Aorta (tissue), 5 donors: ENCODE data around the gene CAMSAP3. TPM values are rescaled to one million over a fixed set of nuclear protein-coding genes. Genes with fewer than 3 reads are reported as not detected.

Source experiments
- ATAC-seq: fragments of 200-7000 bp; cut with Tn5 transposase; one replicate; pipeline ENCODE4 v1.9.1; 2022; ENCODE audit warnings: moderate library complexity; ENCODE audit not compliant: low FRiP score
- DNase-seq, 2 donors: peaks; one replicate each; pipeline ENCODE4 v3.0.0-alpha.2; 2020
- H3K27ac ChIP-seq, 2 donors: one replicate each; pipeline ENCODE4 v1.5.1; 2013; ENCODE audit warnings: low read length in 2 of 2, mild to moderate bottlenecking in 2 of 2, moderate library complexity in 2 of 2, control low read depth in 1 of 2, inconsistent platforms in 1 of 2, low read depth in 1 of 2
- H3K27me3 ChIP-seq, 2 donors: one replicate each; pipeline ENCODE4 v1.6.1; 2013; ENCODE audit warnings: control low read depth in 1 of 2, low read length in 1 of 2, mild to moderate bottlenecking in 1 of 2, moderate library complexity in 1 of 2; ENCODE audit not compliant: insufficient read depth in 2 of 2, control insufficient read depth in 1 of 2
- H3K36me3 ChIP-seq, 2 donors: one replicate each; pipeline ENCODE4 v1.6.1; 2013; ENCODE audit warnings: control low read depth in 1 of 2, low read length in 1 of 2, mild to moderate bottlenecking in 1 of 2; ENCODE audit not compliant: insufficient read depth in 2 of 2, control insufficient read depth in 1 of 2
- H3K4me1 ChIP-seq, 2 donors: one replicate each; pipeline ENCODE4 v1.6.1; 2013; ENCODE audit warnings: low read length in 2 of 2, control low read depth in 1 of 2, mild to moderate bottlenecking in 1 of 2, moderate library complexity in 1 of 2; ENCODE audit not compliant: insufficient read depth in 2 of 2, control insufficient read depth in 1 of 2
- H3K4me3 ChIP-seq, 2 donors: one replicate each; pipeline ENCODE4 v1.5.1; 2013; ENCODE audit warnings: low read length in 2 of 2, control low read depth in 1 of 2, mild to moderate bottlenecking in 1 of 2
- H3K9me3 ChIP-seq: one replicate; pipeline ENCODE4 v1.6.1; 2013; ENCODE audit warnings: mild to moderate bottlenecking, low read length; ENCODE audit not compliant: control insufficient read depth
- WGBS, 2 donors: extraction: QIAGEN DNeasy Blood & Tissue Kit; methylation state at CpG; one replicate each; pipeline ENCODE4 v1.1.7; 2013; 5-methylcytosine and 5-hydroxymethylcytosine counted together
- intact Hi-C, 2 donors: fragments of 100-400 bp; cut with DNase I; formaldehyde crosslinking; loops; one replicate each; pipeline versions ENCODE4 v1.14.2 to v1.15.0; 2022
- polyA plus RNA-seq, 2 donors: library from polyadenylated mRNA; stranded (reverse); fragments of 200-250 nt; gene quantifications; one replicate each; pipeline ENCODE4 v1.2.3, GENCODE V29; 2013
- total RNA-seq, 2 donors: library from RNA; stranded (reverse); fragmentation: NEBNext Ultra II Directional; extraction: Animal tissue kit (Norgen Biotek cat#: 25700); gene quantifications; one replicate each; pipeline ENCODE4 v1.2.1, GENCODE V29; 2021
- donor health status: healthy with polysubstance abuse.
- donor health status: Bipolar disorder and iron deficiency.
- donor health status: DM: no; HTN: no; CAD: no.
- donor health status: DM: no; HTN: no; CAD: no.
- donor health status: DM: yes; HTN: yes; CAD: no.

Gene CAMSAP3
- total and polyA plus RNA-seq, 4 donors, result 0.05 to 5.0 TPM; not detected in 2

- peaks cover 0 to 7% of the 10 kb centered on the region in 2 donors for H3K36me3 ChIP-seq
- DNase-seq, result no peak
- WGBS, 2 donors, result 81 to 87% methylated on average over 16 of the region's 16 CpGs
- no peaks in the 10 kb centered on the region for H3K4me1 ChIP-seq
- H3K9me3 ChIP-seq, result no peaks in the 10 kb centered on the region
- H3K4me3 ChIP-seq, result no peak overlapping the region
- no peak for ATAC-seq
- no peaks in the 10 kb centered on the region for H3K27me3 ChIP-seq
- intact Hi-C loops, result no loop called here
- no peak overlapping the region for H3K27ac ChIP-seq
Observed at GRCh38 chr19:7622933-7623685, 27.4 kb downstream of the CAMSAP3 start.

GRCh38 chr19:7623725-7624603 lies 28.3 kb downstream of the CAMSAP3 start:
- H3K4me1 ChIP-seq, result no peaks in the 10 kb centered on the region
- no peak overlapping the region for H3K4me3 ChIP-seq
- no peak overlapping the region for H3K27ac ChIP-seq
- H3K36me3 ChIP-seq, result peaks cover 0 to 7% of the 10 kb centered on the region in 2 donors
- no peak for DNase-seq
- ATAC-seq, result no peak
- no peaks in the 10 kb centered on the region for H3K9me3 ChIP-seq
- H3K27me3 ChIP-seq, result no peaks in the 10 kb centered on the region
- intact Hi-C loops, result no loop called here
- WGBS, 2 donors, result 93% methylated on average over 39 of the region's 39 CpGs

- no peak overlapping the region for H3K27ac ChIP-seq
- intact Hi-C loops, result no loop called here
- 89 to 90% methylated on average over 17 of the region's 17 CpGs for WGBS, 2 donors
- peaks cover 0 to 7% of the 10 kb centered on the region in 2 donors for H3K36me3 ChIP-seq
- ATAC-seq (no peak), DNase-seq (no peak)
- H3K9me3 ChIP-seq, result no peaks in the 10 kb centered on the region
- no peaks in the 10 kb centered on the region for H3K27me3 ChIP-seq
- H3K4me3 ChIP-seq, result no peak overlapping the region
- H3K4me1 ChIP-seq, result no peaks in the 10 kb centered on the region
Observed at GRCh38 chr19:7624810-7625209, 29.1 kb downstream of the CAMSAP3 start.

- no peak overlapping the region for H3K27ac ChIP-seq
- no peaks in the 10 kb centered on the region for H3K9me3 ChIP-seq
- WGBS, 2 donors, result 95 to 97% methylated on average over 34 of the region's 34 CpGs
- H3K36me3 ChIP-seq, result peaks cover 0 to 7% of the 10 kb centered on the region in 2 donors
- H3K27me3 ChIP-seq, result no peaks in the 10 kb centered on the region
- no peak overlapping the region for H3K4me3 ChIP-seq
- intact Hi-C loops, result no loop called here
- H3K4me1 ChIP-seq, result peaks cover 0 to 3% of the 10 kb centered on the region in 2 donors
- no peak for DNase-seq
- no peak for ATAC-seq
Observed at GRCh38 chr19:7625763-7626372, 30.2 kb downstream of the CAMSAP3 start.

DNA sequence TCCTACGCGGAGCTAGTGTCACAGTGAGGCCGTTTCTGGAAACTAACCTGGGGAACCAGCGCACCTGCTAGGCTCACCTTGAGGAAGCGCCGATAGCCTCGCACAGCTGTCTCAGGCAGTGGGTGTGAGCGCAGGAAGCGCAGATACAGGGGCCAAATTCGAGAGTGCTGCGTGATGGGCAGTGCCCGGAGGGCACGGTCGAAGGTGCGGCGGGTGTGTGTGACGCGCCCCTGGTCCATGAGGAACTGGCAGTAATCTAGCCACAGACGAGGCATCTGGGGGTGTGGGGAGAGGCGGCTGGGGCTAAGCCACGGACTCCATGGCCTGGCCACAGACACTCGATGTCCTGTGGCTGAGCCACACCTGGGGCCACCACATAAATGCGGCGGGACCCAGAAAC lies 31.5 kb downstream of the CAMSAP3 start:
- Histone ChIP-seq H3K27me3 (no peaks in the 10 kb centered on the region), H3K36me3 (peaks cover 0 to 7% of the 10 kb centered on the region in 2 donors), H3K4me3 (no peak overlapping the region), H3K9me3 (no peaks in the 10 kb centered on the region), H3K4me1 (peaks cover 0 to 3% of the 10 kb centered on the region in 2 donors), H3K27ac (no peak overlapping the region)
- DNase-seq, result no peak
- 90 to 96% methylated on average over 24 of the region's 24 CpGs for WGBS, 2 donors
- no peak for ATAC-seq
- intact Hi-C loops, result no loop called here

GRCh38 chr19:7628589-7629311 lies 33.1 kb downstream of the CAMSAP3 start:
- Histone ChIP-seq H3K27me3 (no peaks in the 10 kb centered on the region), H3K36me3 (no peaks in the 10 kb centered on the region)
- WGBS, 2 donors, result 5 to 6% methylated on average over 15 of the region's 15 CpGs

DNA sequence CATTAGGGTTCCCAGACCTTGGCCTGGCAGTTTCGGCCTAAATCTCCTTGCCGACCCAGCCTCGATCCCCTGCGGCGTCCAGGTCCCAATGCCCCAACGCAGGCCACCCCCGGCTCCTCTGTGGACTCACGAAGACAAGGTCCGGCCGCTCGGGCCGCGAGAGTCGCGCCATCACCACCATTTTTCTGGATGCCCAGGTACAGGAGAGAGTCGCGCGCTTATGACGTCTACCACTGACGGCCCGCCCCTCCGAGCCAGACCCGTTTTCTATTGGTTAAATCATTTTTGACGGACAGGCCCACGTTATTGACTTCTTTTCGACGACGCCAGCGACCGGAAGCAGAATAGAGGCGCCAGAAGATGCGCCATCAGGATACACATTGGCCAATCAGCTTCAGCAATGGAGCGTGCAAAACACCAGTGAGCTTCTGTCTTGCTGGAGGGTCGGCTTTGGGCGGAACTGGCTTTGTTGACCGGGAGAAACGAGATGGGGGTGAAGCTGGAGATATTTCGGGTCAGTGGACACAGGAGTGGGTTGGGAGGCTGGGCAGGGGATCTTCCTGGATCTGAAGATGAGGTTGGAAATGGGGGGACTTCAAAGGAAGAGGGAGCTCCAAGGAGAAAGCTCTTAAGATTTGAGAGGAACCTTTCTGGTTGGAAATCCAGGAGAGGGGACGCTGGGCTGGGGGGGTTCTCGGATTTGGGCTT lies 33.8 kb downstream of the CAMSAP3 start, which contains the start of the genes PET100 and XAB2:
TSS of gene PET100 (plus strand) at position 447 of the 708 bp plus-strand sequence. CDS start at position 488, 41 bp downstream.
TSS of gene XAB2 (minus strand) at position 199 of the 708 bp plus-strand sequence. CDS start at position 181, 18 bp downstream.
- H3K36me3 ChIP-seq, result no peaks in the 10 kb centered on the region
- intact Hi-C loops, result loop anchor here in 1 of 2 donors (2.0 kb wide), 1 partner anchor 51 kb away; the partner anchor contains the start of gene TRAPPC5
- WGBS, 2 donors, result 0% methylated on average over 40 of the region's 40 CpGs
- H3K4me1 ChIP-seq, result peaks cover 0 to 3% of the 10 kb centered on the region in 2 donors
- peak within 1 kb of the TSS; percentile 87 to 88 for H3K4me3 ChIP-seq
- DNase-seq (peak; percentile 96 to 97), ATAC-seq (peak; percentile 96)
- H3K9me3 ChIP-seq, result no peaks in the 10 kb centered on the region
- peak within 1 kb of the TSS in 1 of 2 donors; percentile 20 for H3K27ac ChIP-seq
- no peaks in the 10 kb centered on the region for H3K27me3 ChIP-seq

More at GRCh38 chr19:7628589-7629311, 33.1 kb downstream of the CAMSAP3 start:
- peak overlapping the region; percentile 85 to 88 for H3K4me3 ChIP-seq
- H3K27ac ChIP-seq, result peak overlapping the region in 1 of 2 donors; percentile 2
- ATAC-seq (no peak), DNase-seq (no peak)
- peaks cover 0 to 3% of the 10 kb centered on the region in 2 donors for H3K4me1 ChIP-seq
- intact Hi-C loops, result loop anchor here in 1 of 2 donors (2.0 kb wide), 1 partner anchor 52 kb away; the partner anchor contains the start of gene TRAPPC5
- H3K9me3 ChIP-seq, result no peaks in the 10 kb centered on the region
